IMR-90 (cell line): ENCODE results near the gene SFT2D3. TPM values are rescaled to one million over a fixed set of nuclear protein-coding genes. Genes with fewer than 3 reads are reported as not detected.
A peak's percentile ranks its signal among the peaks of the same experiment; 100 is the strongest.

Experiments
- ATAC-seq: fragments of 200-7000 bp; cut with Tn5 transposase; 2 replicates; pipeline ENCODE4 v1.9.1; 2020; ENCODE audit warnings: low read depth, mild to moderate bottlenecking, moderate library complexity
- BruUV-seq: library from RNA; stranded (reverse); fragments of 400-500 nt; replicated peaks from 2 replicates; lab custom pipeline; 2021; lab: Mats Ljungman, UMichigan
- CTCF ChIA-PET: fragments of 300-600 bp; formaldehyde crosslinking; extraction: SDS; loops from one replicate; lab custom pipeline; 2021; ENCODE audit warnings: antibody characterized with exemption; lab: Yijun Ruan, JAX
- POLR2A ChIA-PET: fragments of 300-600 bp; sonication (Branson Sonifier 250); formaldehyde crosslinking; loops from one replicate; lab custom pipeline; 2022; ENCODE audit warnings: antibody characterized with exemption; ENCODE audit not compliant: unreplicated experiment; lab: Charles Lee
- DNase-seq: peaks from one replicate; pipeline ENCODE4 v3.0.0; 2013
- H2AFZ ChIP-seq: replicated peaks from 2 replicates; pipeline ENCODE3; 2013; ENCODE audit warnings: low read length, mild to moderate bottlenecking; ENCODE audit not compliant: poor library complexity
- H2AK5ac ChIP-seq: 2 replicates; pipeline ENCODE4 v1.6.1; 2013; ENCODE audit warnings: low read depth, low read length, inconsistent platforms
- H2AK9ac ChIP-seq: replicated peaks from 2 replicates; pipeline ENCODE3; 2013; ENCODE audit warnings: mild to moderate bottlenecking, low read depth, low read length, moderate library complexity; ENCODE audit not compliant: poor library complexity
- H2BK120ac ChIP-seq: 2 replicates; pipeline ENCODE4 v1.6.1; 2013; ENCODE audit warnings: low read depth, low read length, inconsistent platforms
- H2BK15ac ChIP-seq: 3 replicates; pipeline ENCODE4 v1.6.1; 2013; ENCODE audit warnings: low read depth, low read length, inconsistent platforms
- H2BK20ac ChIP-seq: 2 replicates; pipeline ENCODE4 v1.6.1; 2013; ENCODE audit warnings: low read depth, mild to moderate bottlenecking, inconsistent platforms, low read length, moderate library complexity
- H2BK5ac ChIP-seq: 2 replicates; pipeline ENCODE4 v1.6.1; 2013; ENCODE audit warnings: mild to moderate bottlenecking, low read depth, low read length, inconsistent platforms; ENCODE audit not compliant: poor library complexity, severe bottlenecking
- H3K14ac ChIP-seq: replicated peaks from 2 replicates; pipeline ENCODE4 v1.6.1; 2013; ENCODE audit warnings: low read depth, low read length, inconsistent platforms
- H3K18ac ChIP-seq: 2 replicates; pipeline ENCODE4 v1.6.1; 2013; ENCODE audit warnings: low read depth, low read length, control low read depth
- H3K23ac ChIP-seq: 2 replicates; pipeline ENCODE4 v1.6.1; 2013; ENCODE audit warnings: low read depth, low read length, inconsistent platforms
- H3K27ac ChIP-seq: 2 replicates; pipeline ENCODE4 v1.5.1; 2013; ENCODE audit warnings: mild to moderate bottlenecking, control low read depth, low read length; ENCODE audit not compliant: insufficient read depth
- H3K27me3 ChIP-seq: 2 replicates; pipeline ENCODE4 v1.6.1; 2013; ENCODE audit warnings: low read length; ENCODE audit not compliant: control insufficient read depth, insufficient read depth
- H3K36me3 ChIP-seq: 2 replicates; pipeline ENCODE4 v1.6.1; 2013; ENCODE audit warnings: low read length, mixed read lengths; ENCODE audit not compliant: control insufficient read depth, insufficient read depth
- H3K4ac ChIP-seq: 2 replicates; pipeline ENCODE4 v1.6.1; 2013; ENCODE audit warnings: low read depth, low read length, inconsistent platforms
- H3K4me1 ChIP-seq: 2 replicates; pipeline ENCODE4 v1.6.1; 2013; ENCODE audit warnings: low read length, mixed read lengths; ENCODE audit not compliant: control insufficient read depth, insufficient read depth
- H3K4me2 ChIP-seq: 2 replicates; pipeline ENCODE4 v1.6.1; 2013; ENCODE audit warnings: low read depth, mild to moderate bottlenecking, control low read depth, low read length, moderate library complexity
- H3K4me3 ChIP-seq: 2 replicates; pipeline ENCODE4 v1.5.1; 2013; ENCODE audit warnings: low read depth, mild to moderate bottlenecking, control low read depth, low read length, moderate library complexity; ENCODE audit not compliant: insufficient read depth
- H3K56ac ChIP-seq: 2 replicates; pipeline ENCODE4 v1.6.1; 2013; ENCODE audit warnings: low read length, inconsistent platforms; ENCODE audit not compliant: insufficient read depth; ENCODE audit errors: extremely low read depth
- H3K79me1 ChIP-seq, 2 experiments: 2 replicates each; pipeline ENCODE4 v1.6.1; 2013; ENCODE audit warnings: low read length in 2 of 2, inconsistent platforms in 1 of 2, low read depth in 1 of 2
- H3K9ac ChIP-seq: 2 replicates; pipeline ENCODE4 v1.6.1; 2013; ENCODE audit warnings: low read depth, low read length, control low read depth
- H3K9me1 ChIP-seq: 2 replicates; pipeline ENCODE4 v1.6.1; 2013; ENCODE audit warnings: low read length, inconsistent platforms; ENCODE audit not compliant: insufficient read depth
- H3K9me3 ChIP-seq: 2 replicates; pipeline ENCODE4 v1.6.1; 2013; ENCODE audit warnings: low read length; ENCODE audit not compliant: control insufficient read depth, insufficient read depth
- H4K20me1 ChIP-seq: 2 replicates; pipeline ENCODE4 v1.6.1; 2013; ENCODE audit warnings: low read length, inconsistent platforms; ENCODE audit not compliant: insufficient read depth
- H4K5ac ChIP-seq: 2 replicates; pipeline ENCODE4 v1.6.1; 2013; ENCODE audit warnings: mild to moderate bottlenecking, low read depth, low read length, control low read depth
- H4K8ac ChIP-seq, 2 experiments: 2 replicates each; pipeline ENCODE4 v1.6.1; 2013; ENCODE audit warnings: low read depth in 2 of 2, low read length in 2 of 2, control low read depth in 1 of 2, inconsistent platforms in 1 of 2
- H4K91ac ChIP-seq: 2 replicates; pipeline ENCODE4 v1.6.1; 2013; ENCODE audit warnings: low read depth, low read length, inconsistent platforms; ENCODE audit not compliant: insufficient read depth
- BHLHE40 ChIP-seq: fragments of 150-350 bp; IDR thresholded peaks from 2 replicates; pipeline ENCODE4 v1.6.1; 2016; ENCODE audit warnings: mild to moderate bottlenecking, low read depth, low read length
- CEBPB ChIP-seq: IDR thresholded peaks from 2 replicates; pipeline ENCODE4 v1.6.1; 2012; ENCODE audit warnings: low read depth, low read length, improper control_type of control experiment
- CHD1 ChIP-seq: IDR thresholded peaks from 2 replicates; pipeline ENCODE4 v1.6.1; 2012; ENCODE audit warnings: low read depth, low read length, improper control_type of control experiment
- CTCF ChIP-seq: conservative IDR thresholded peaks from 2 replicates; pipeline ENCODE4 v1.5.1; 2012; ENCODE audit warnings: mild to moderate bottlenecking, low read depth, low read length, improper control_type of control experiment
- ELK1 ChIP-seq: fragments of 150-350 bp; IDR thresholded peaks from 2 replicates; pipeline ENCODE4 v1.6.1; 2016; ENCODE audit warnings: low read depth, mild to moderate bottlenecking, low read length, moderate library complexity, borderline replicate concordance
- FOS ChIP-seq: fragments of 150-350 bp; IDR thresholded peaks from 2 replicates; pipeline ENCODE4 v1.6.1; 2016; ENCODE audit warnings: low read depth, low read length
- MAFK ChIP-seq: IDR thresholded peaks from 2 replicates; pipeline ENCODE4 v1.6.1; 2012; ENCODE audit warnings: low read depth, low read length, improper control_type of control experiment
- MAZ ChIP-seq: IDR thresholded peaks from 2 replicates; pipeline ENCODE4 v1.6.1; 2012; ENCODE audit warnings: low read depth, mild to moderate bottlenecking, low read length, improper control_type of control experiment, moderate library complexity, borderline replicate concordance
- MXI1 ChIP-seq: IDR thresholded peaks from 2 replicates; pipeline ENCODE4 v1.6.1; 2012; ENCODE audit warnings: low read depth, mild to moderate bottlenecking, low read length, moderate library complexity, borderline replicate concordance
- NFE2L2 ChIP-seq: fragments of 150-350 bp; IDR thresholded peaks from 2 replicates; pipeline ENCODE4 v1.6.1; 2016; ENCODE audit warnings: low read depth, mild to moderate bottlenecking, low read length
- POLR2A ChIP-seq: IDR thresholded peaks from 2 replicates; pipeline ENCODE4 v1.6.1; 2012; ENCODE audit warnings: mild to moderate bottlenecking, low read depth, low read length
- RCOR1 ChIP-seq: IDR thresholded peaks from 2 replicates; pipeline ENCODE4 v1.6.1; 2012; ENCODE audit warnings: mild to moderate bottlenecking, low read length, improper control_type of control experiment; ENCODE audit not compliant: insufficient replicate concordance
- RFX5 ChIP-seq: IDR thresholded peaks from 2 replicates; pipeline ENCODE4 v1.8.0; 2012; ENCODE audit warnings: low read depth, mild to moderate bottlenecking, low read length, moderate library complexity
- SMC3 ChIP-seq: fragments of 150-350 bp; IDR thresholded peaks from 2 replicates; pipeline ENCODE4 v1.6.1; 2016; ENCODE audit warnings: low read depth, mild to moderate bottlenecking, antibody characterized with exemption, low read length, moderate library complexity
- USF2 ChIP-seq: fragments of 150-350 bp; IDR thresholded peaks from 2 replicates; pipeline ENCODE4 v1.6.1; 2017; ENCODE audit warnings: mild to moderate bottlenecking, antibody characterized with exemption, low read length, low read depth
- WGBS, 2 experiments: methylation state at CpG; one replicate each; pipeline versions ENCODE4 v1.1.5 to v1.1.7; 2013; ENCODE audit warnings: missing lambda C conversion rate in 2 of 2; ENCODE audit not compliant: insufficient read length in 1 of 2; ENCODE audit errors: extremely low coverage in 2 of 2; 5-methylcytosine and 5-hydroxymethylcytosine counted together
- dilution Hi-C: fragments of 300-500 bp; cut with HindIII; formaldehyde crosslinking; loops from one replicate; pipeline ENCODE4 v1.14.3; 2018; ENCODE audit warnings: low sequenced_read_pairs; ENCODE audit not compliant: unreplicated experiment
- in situ Hi-C: fragments of 300-500 bp; cut with MboI; formaldehyde crosslinking; loops from 3 replicates; pipeline ENCODE4 v1.14.3; 2019; ENCODE audit warnings: low sequenced_read_pairs, inconsistent platforms, mixed read lengths
- intact Hi-C: fragments of 100-400 bp; cut with micrococcal nuclease; formaldehyde crosslinking; loops from 2 replicates; pipeline ENCODE4 v1.10.0; 2022
- polyA plus RNA-seq, 3 experiments: library from polyadenylated mRNA; depleted of rRNA; stranded (reverse); fragments of >200 nt; gene quantifications; 2 replicates each; pipeline ENCODE4 v1.2.3, GENCODE V29; 2012; ENCODE audit warnings: low replicate concordance in 1 of 3
- total RNA-seq: library from RNA; depleted of rRNA; stranded (reverse); fragments of >200 nt; gene quantifications from 2 replicates; pipeline ENCODE4 v1.2.3, GENCODE V29; 2012

Gene SFT2D3
- total and polyA plus RNA-seq, 2 of the 4 experiments (the other 2 are of a cell fraction) = 2.5 to 3.1 TPM

GRCh38 chr2:127705391-127706065, 4.2 kb downstream of the SFT2D3 start:
- H2BK15ac ChIP-seq = no peak overlapping the region
- dilution Hi-C loops (no loop called here), in situ Hi-C loops (no loop called here), intact Hi-C loops (loop anchor here (2.0 to 10.0 kb wide), 2 partner anchors 105 to 181 kb away; partner anchors contain the start of genes IWS1 and WDR33)
- H3K4me2 ChIP-seq = peak overlapping the region; percentile 30; the same call in 1 of the 2 replicates
- WGBS, 2 experiments = no CpG with 5 or more reads among the region's 5 CpGs
- H4K5ac ChIP-seq = no peak overlapping the region
- no peak overlapping the region for H2AFZ ChIP-seq
- H3K27me3 ChIP-seq = no peaks in the 10 kb centered on the region
- H2BK20ac ChIP-seq = no peak overlapping the region
- peak overlapping the region; percentile 17; the same call in 1 of the 2 replicates for H3K27ac ChIP-seq
- ATAC-seq (no peak), DNase-seq (peak; percentile 56)
- no peak overlapping the region for H4K91ac ChIP-seq
- H2BK5ac ChIP-seq = no peak overlapping the region
- CTCF ChIA-PET = no interaction called here
- H3K4ac ChIP-seq = no peak overlapping the region
- no peaks in the 10 kb centered on the region for H3K9me3 ChIP-seq
- no peak overlapping the region for H3K56ac ChIP-seq
- peaks cover 8% of the 10 kb centered on the region for H3K4me1 ChIP-seq
- POLR2A ChIA-PET = interaction anchor here (0.5 kb wide), 1 partner anchor 93 kb away, joined by 5 read pairs; no protein-coding TSS in a partner anchor
- no peak overlapping the region for H3K4me3 ChIP-seq
- peaks cover 38% of the 10 kb centered on the region for H3K36me3 ChIP-seq
- H4K8ac ChIP-seq = 0 out of 4 replicates have a peak overlapping the region, but pooled peaks of 1 of the 2 experiments have one; percentile 7
- no TSS peak for BruUV-seq
- no peak overlapping the region for H2BK120ac ChIP-seq
- H3K9ac ChIP-seq = no peak overlapping the region
- H3K14ac ChIP-seq = no peak overlapping the region
- no peak overlapping the region for H3K18ac ChIP-seq
- peaks cover 14 to 46% of the 10 kb centered on the region in 2 experiments for H3K79me1 ChIP-seq
- H3K23ac ChIP-seq = no peak overlapping the region; the same call in 1 of the 2 replicates
- H3K9me1 ChIP-seq = peaks cover 15% of the 10 kb centered on the region
- no peak overlapping the region for H2AK5ac ChIP-seq
- H2AK9ac ChIP-seq = no peak overlapping the region
- peaks cover 11% of the 10 kb centered on the region; the same call in 1 of the 2 replicates for H4K20me1 ChIP-seq
- TF ChIP-seq ELK1 (no peak), FOS (no peak), CTCF (no peak), USF2 (peak; percentile 41), CHD1 (no peak), CEBPB (peak; percentile 65), MAZ (no peak), BHLHE40 (peak; percentile 25; the same call in 1 of the 2 replicates), NFE2L2 (no peak), POLR2A (no peak), SMC3 (no peak), MAFK (no peak), RFX5 (no peak), MXI1 (no peak), RCOR1 (no peak)
